Cerebellar cortex (tissue), 1 donor: Measurements from ENCODE around the gene YIPF3.

ENCODE experiments used
- DNase-seq: peaks from one replicate; pipeline ENCODE4 v3.0.0-alpha.2; 2015; ENCODE audit warnings: low spot score

Gene YIPF3

DNA sequence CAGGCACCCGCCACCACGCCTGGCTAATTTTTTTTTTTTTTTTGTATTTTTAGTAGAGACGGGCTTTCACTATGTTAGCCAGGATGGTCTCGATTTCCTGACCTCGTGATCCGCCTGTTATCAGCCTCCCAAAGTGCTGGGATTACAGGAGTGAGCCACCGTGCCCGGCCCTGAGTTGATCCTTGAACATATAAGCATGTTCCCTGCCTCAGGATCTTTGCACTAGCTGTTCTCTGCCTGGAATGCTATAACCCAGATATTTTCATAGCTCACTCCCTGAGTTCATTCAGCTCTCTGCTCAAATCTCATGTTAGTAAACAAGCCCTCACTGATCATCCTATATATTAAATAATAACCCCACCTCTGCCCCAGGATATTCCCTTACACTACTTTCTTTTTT, 52.4 kb downstream of the YIPF3 start:
- DNase-seq, result no peak

DNA sequence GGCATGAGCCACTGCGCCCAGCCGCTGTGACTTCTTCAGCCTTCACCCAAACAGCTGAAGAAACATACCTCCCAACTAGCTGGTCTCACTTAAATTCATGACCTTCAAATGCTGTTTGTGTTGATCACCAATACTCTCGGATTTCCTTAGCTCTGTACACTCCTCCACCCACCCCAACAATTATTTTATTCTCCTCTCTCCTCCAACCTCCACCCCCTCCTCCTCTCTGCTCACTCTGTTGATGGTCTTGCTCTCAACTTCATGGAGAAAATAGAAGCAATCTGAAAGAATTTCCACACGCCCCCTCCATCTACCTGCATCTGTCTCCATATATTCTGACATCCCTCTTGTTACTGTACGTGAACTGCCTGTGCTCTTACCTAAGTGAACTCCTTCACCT, 54.8 kb downstream of the YIPF3 start:
- no peak for DNase-seq
